Mesendoderm (in vitro differentiated cells): ENCODE measurements around the gene TMCC1.
"Not testable (repeated sequence)": the region's sequence is repeated elsewhere in the genome, so short reads cannot be mapped to it uniquely, and the experiment has no call there.

Experiments used
- DNase-seq: peaks from one replicate; pipeline ENCODE4 v3.0.0; 2013
- H2AK5ac ChIP-seq: 2 replicates; pipeline ENCODE4 v1.6.1; 2013; ENCODE audit warnings: low read length, inconsistent platforms
- H2BK120ac ChIP-seq: 2 replicates; pipeline ENCODE4 v1.6.1; 2013; ENCODE audit warnings: low read depth, mild to moderate bottlenecking, low read length, moderate library complexity, mixed read lengths
- H2BK15ac ChIP-seq: replicated peaks from 2 replicates; pipeline ENCODE4 v1.6.1; 2013; ENCODE audit warnings: low read depth, mild to moderate bottlenecking, moderate library complexity
- H2BK5ac ChIP-seq: 2 replicates; pipeline ENCODE4 v1.6.1; 2013; ENCODE audit warnings: low read length, inconsistent platforms
- H3K18ac ChIP-seq: 2 replicates; pipeline ENCODE4 v1.6.1; 2013; ENCODE audit warnings: mild to moderate bottlenecking, low read length, mixed read lengths
- H3K23ac ChIP-seq: one replicate; pipeline ENCODE4 v1.6.1; 2013; ENCODE audit warnings: low read length
- H3K27ac ChIP-seq: 2 replicates; pipeline ENCODE4 v1.5.1; 2013; ENCODE audit warnings: low read depth, mild to moderate bottlenecking, inconsistent platforms, low read length, moderate library complexity
- H3K27me3 ChIP-seq: 2 replicates; pipeline ENCODE4 v1.6.1; 2013; ENCODE audit warnings: low read length, control low read depth, mild to moderate bottlenecking, inconsistent platforms; ENCODE audit not compliant: insufficient read depth, poor library complexity
- H3K36me3 ChIP-seq: 2 replicates; pipeline ENCODE4 v1.6.1; 2013; ENCODE audit warnings: low read length, inconsistent platforms; ENCODE audit not compliant: control insufficient read depth, insufficient read depth
- H3K4ac ChIP-seq: one replicate; pipeline ENCODE4 v1.6.1; 2013; ENCODE audit warnings: low read depth, mild to moderate bottlenecking, low read length, moderate library complexity
- H3K4me1 ChIP-seq: 2 replicates; pipeline ENCODE4 v1.6.1; 2013; ENCODE audit warnings: low read depth, low read length, inconsistent platforms; ENCODE audit not compliant: control insufficient read depth
- H3K4me2 ChIP-seq: 2 replicates; pipeline ENCODE4 v1.6.1; 2013; ENCODE audit warnings: low read length
- H3K4me3 ChIP-seq: 2 replicates; pipeline ENCODE4 v1.5.1; 2013; ENCODE audit warnings: mild to moderate bottlenecking, low read length
- H3K56ac ChIP-seq: one replicate; pipeline ENCODE4 v1.6.1; 2013; ENCODE audit warnings: low read length
- H3K79me1 ChIP-seq: 2 replicates; pipeline ENCODE4 v1.6.1; 2013; ENCODE audit warnings: low read length, inconsistent platforms
- H3K79me2 ChIP-seq: 2 replicates; pipeline ENCODE4 v1.6.1; 2013; ENCODE audit warnings: mild to moderate bottlenecking, low read length; ENCODE audit not compliant: control insufficient read depth, insufficient read depth
- H3K9ac ChIP-seq: 2 replicates; pipeline ENCODE4 v1.6.1; 2013; ENCODE audit warnings: low read length, inconsistent platforms
- H4K5ac ChIP-seq: one replicate; pipeline ENCODE4 v1.6.1; 2013; ENCODE audit warnings: low read length
- H4K8ac ChIP-seq: one replicate; pipeline ENCODE4 v1.6.1; 2013; ENCODE audit warnings: low read depth, mild to moderate bottlenecking, control low read depth, low read length, moderate library complexity
- WGBS: extraction: QIAGEN DNeasy Blood & Tissue Kit; methylation state at CpG from one replicate; pipeline ENCODE4 v1.1.7; 2013; ENCODE audit warnings: low lambda C conversion rate, missing lambda C conversion rate; ENCODE audit not compliant: insufficient coverage; ENCODE audit errors: extremely low coverage; 5-methylcytosine and 5-hydroxymethylcytosine counted together

Gene TMCC1

GRCh38 chr3:129751105-129751504 is 142.4 kb downstream of the TMCC1 start:
- H3K27me3 ChIP-seq, DNase-seq, H3K79me1 ChIP-seq, H3K4me3 ChIP-seq, H2AK5ac ChIP-seq, H4K5ac ChIP-seq, H3K56ac ChIP-seq, H3K36me3 ChIP-seq, H3K27ac ChIP-seq, H2BK120ac ChIP-seq, H3K23ac ChIP-seq, H3K9ac ChIP-seq, H3K4me2 ChIP-seq, H3K4ac ChIP-seq, H3K79me2 ChIP-seq, H4K8ac ChIP-seq, H2BK15ac ChIP-seq, H2BK5ac ChIP-seq, H3K4me1 ChIP-seq, H3K18ac ChIP-seq: not testable (repeated sequence)
- no CpG with 5 or more reads among the region's 2 CpGs for WGBS

GRCh38 chr3:129749692-129750091 is 143.8 kb downstream of the TMCC1 start:
- Histone ChIP-seq H3K4me1 (no peaks in the 10 kb centered on the region), H3K18ac (no peak overlapping the region), H2BK120ac (no peak overlapping the region)

GRCh38 chr3:129747992-129748391 is 145.5 kb downstream of the TMCC1 start:
- H2BK120ac ChIP-seq, result no peak overlapping the region
- no peak overlapping the region for H3K4me2 ChIP-seq
- H3K4me1 ChIP-seq, result no peaks in the 10 kb centered on the region
- H3K4me3 ChIP-seq, result no peak overlapping the region
- no peak overlapping the region for H3K4ac ChIP-seq
- H3K23ac ChIP-seq, result no peak overlapping the region
- no peak overlapping the region for H3K56ac ChIP-seq
- no peak overlapping the region for H2BK5ac ChIP-seq
- H3K18ac ChIP-seq, result no peak overlapping the region
- no peak overlapping the region for H3K9ac ChIP-seq
- H3K79me2 ChIP-seq, result peaks cover 2% of the 10 kb centered on the region
- H4K8ac ChIP-seq, result no peak overlapping the region
- H3K27me3 ChIP-seq, result no peaks in the 10 kb centered on the region
- DNase-seq, result no peak
- H2BK15ac ChIP-seq, result no peak overlapping the region
- H2AK5ac ChIP-seq, result no peak overlapping the region
- peaks cover 6% of the 10 kb centered on the region for H3K79me1 ChIP-seq
- H3K36me3 ChIP-seq, result no peaks in the 10 kb centered on the region
- H4K5ac ChIP-seq, result no peak overlapping the region
- no CpG with 5 or more reads among the region's 3 CpGs for WGBS
- H3K27ac ChIP-seq, result no peak overlapping the region

More at GRCh38 chr3:129749692-129750091, 143.8 kb downstream of the TMCC1 start:
- no peak overlapping the region for H2AK5ac ChIP-seq
- H3K27me3 ChIP-seq, result no peaks in the 10 kb centered on the region
- H3K4me3 ChIP-seq, result no peak overlapping the region
- no peak overlapping the region for H3K56ac ChIP-seq
- no peak overlapping the region for H3K4ac ChIP-seq
- H3K27ac ChIP-seq, result no peak overlapping the region
- H3K79me1 ChIP-seq, result peaks cover 6% of the 10 kb centered on the region
- H2BK15ac ChIP-seq, result no peak overlapping the region
- no peak overlapping the region for H2BK5ac ChIP-seq
- H3K9ac ChIP-seq, result no peak overlapping the region
- no peak overlapping the region for H4K5ac ChIP-seq
- no peak for DNase-seq
- H3K79me2 ChIP-seq, result peaks cover 2% of the 10 kb centered on the region
- H3K4me2 ChIP-seq, result no peak overlapping the region
- H3K23ac ChIP-seq, result no peak overlapping the region
- no peak overlapping the region for H4K8ac ChIP-seq
- H3K36me3 ChIP-seq, result no peaks in the 10 kb centered on the region

GRCh38 chr3:129747136-129747535 is 146.4 kb downstream of the TMCC1 start:
- WGBS, result 100% methylated on average over 2 of the region's 4 CpGs

GRCh38 chr3:129746629-129747028 is 146.9 kb downstream of the TMCC1 start:
- Histone ChIP-seq H3K4me3 (no peak overlapping the region), H3K27me3 (no peaks in the 10 kb centered on the region), H4K5ac (no peak overlapping the region), H3K23ac (no peak overlapping the region), H3K36me3 (no peaks in the 10 kb centered on the region), H4K8ac (no peak overlapping the region), H3K4ac (no peak overlapping the region), H2BK15ac (no peak overlapping the region), H3K79me2 (peaks cover 2% of the 10 kb centered on the region), H3K4me1 (no peaks in the 10 kb centered on the region), H2BK5ac (no peak overlapping the region), H3K56ac (no peak overlapping the region), H3K18ac (no peak overlapping the region), H3K4me2 (no peak overlapping the region), H3K9ac (no peak overlapping the region), H3K79me1 (peaks cover 6% of the 10 kb centered on the region), H2AK5ac (no peak overlapping the region), H2BK120ac (no peak overlapping the region), H3K27ac (no peak overlapping the region)
- DNase-seq, result no peak

More at GRCh38 chr3:129747136-129747535, 146.4 kb downstream of the TMCC1 start:
- Histone ChIP-seq H3K4me2 (no peak overlapping the region), H2BK15ac (no peak overlapping the region), H3K23ac (no peak overlapping the region), H3K79me1 (peaks cover 6% of the 10 kb centered on the region), H3K27ac (no peak overlapping the region), H3K56ac (no peak overlapping the region), H2BK120ac (no peak overlapping the region), H3K9ac (no peak overlapping the region), H2BK5ac (no peak overlapping the region), H3K36me3 (no peaks in the 10 kb centered on the region), H3K27me3 (no peaks in the 10 kb centered on the region), H3K18ac (no peak overlapping the region), H3K79me2 (peaks cover 2% of the 10 kb centered on the region), H3K4me3 (no peak overlapping the region), H4K5ac (no peak overlapping the region), H3K4me1 (no peaks in the 10 kb centered on the region), H2AK5ac (no peak overlapping the region), H4K8ac (no peak overlapping the region), H3K4ac (no peak overlapping the region)
- DNase-seq, result no peak

- Histone ChIP-seq H4K8ac (no peak overlapping the region), H3K27ac (no peak overlapping the region), H2BK5ac (no peak overlapping the region), H3K36me3 (no peaks in the 10 kb centered on the region), H4K5ac (no peak overlapping the region), H3K18ac (no peak overlapping the region), H3K4me1 (no peaks in the 10 kb centered on the region), H3K4me3 (no peak overlapping the region), H3K56ac (no peak overlapping the region), H2BK120ac (no peak overlapping the region), H3K23ac (no peak overlapping the region), H3K4ac (no peak overlapping the region), H3K79me1 (peaks cover 6% of the 10 kb centered on the region), H2AK5ac (no peak overlapping the region), H3K4me2 (no peak overlapping the region), H3K27me3 (no peaks in the 10 kb centered on the region), H3K9ac (no peak overlapping the region), H3K79me2 (peaks cover 2% of the 10 kb centered on the region), H2BK15ac (no peak overlapping the region)
- no CpG with 5 or more reads among the region's 2 CpGs for WGBS
- DNase-seq, result no peak
Observed at GRCh38 chr3:129745253-129745652, 148.3 kb downstream of the TMCC1 start.
